Gastrocnemius medialis (tissue), 4 donors: ENCODE measurements around the gene TMEFF1.

Experiments used
- CTCF ChIP-seq, 5 experiments: fragments of 450-650 bp in 3 of 5; fragments of 200-600 bp in 2 of 5; sonication (generic) in 2 of 5; IDR thresholded peaks in 4 of 5; conservative IDR thresholded peaks in 1 of 5; 1 replicate in 4 of 5; 2 replicates in 1 of 5; pipeline ENCODE4 v1.5.1; 2016 to 2019; ENCODE audit warnings: antibody characterized with exemption in 5 of 5, mild to moderate bottlenecking in 3 of 5, moderate library complexity in 3 of 5
- POLR2A ChIP-seq, 2 donors: fragments of 450-650 bp; IDR thresholded peaks; one replicate each; pipeline ENCODE4 v1.6.1; 2017; ENCODE audit warnings: antibody characterized with exemption in 2 of 2, mild to moderate bottlenecking in 2 of 2, moderate library complexity in 2 of 2

- TF ChIP-seq CTCF (IDR thresholded peaks at IDR 0.05 in 4 of 5, conservative IDR thresholded peaks at IDR 0.05 in 1 of 5) = no peak
- no peak for TF ChIP-seq POLR2A (IDR thresholded peaks at IDR 0.05)
Observed at GRCh38 chr9:100591139-100591538, 118.2 kb downstream of the TMEFF1 start.
